Measurements from ENCODE around the gene AGBL4. TPM values are rescaled to one million over a fixed set of nuclear protein-coding genes. Genes with fewer than 3 reads are reported as not detected.

AGBL4 gene
- polyA plus RNA-seq, 1 donor (not counting 4 experiments of a cell fraction or from before 2014, with no cell fraction given): not detected

GRCh38 chr1:48692235-48692634 is 1331.5 kb downstream of the AGBL4 start:
- Histone ChIP-seq H4K20me1 (ENCODE audit: control insufficient read depth, extremely low read depth, insufficient read depth, low read length) (no peaks in the 10 kb centered on the region), H3K79me2 (ENCODE audit: control insufficient read depth, insufficient read depth, low read length) (no peaks in the 10 kb centered on the region), H3K9me3 (ENCODE audit: control insufficient read depth, low read depth, low read length) (no peaks in the 10 kb centered on the region), H3K27ac (ENCODE audit: control insufficient read depth, insufficient read depth, low read length) (no peak overlapping the region), H3K9me1 (ENCODE audit: control insufficient read depth, extremely low read depth, insufficient read depth, low read length) (no peaks in the 10 kb centered on the region), H3K36me3 (ENCODE audit: control insufficient read depth in 2 of 2, extremely low read depth in 1 of 2, insufficient read depth in 2 of 2, low read length in 2 of 2) (no peaks in the 10 kb centered on the region), H3K4me2 (ENCODE audit: control insufficient read depth, extremely low read depth, insufficient read depth, low read depth, low read length) (no peak overlapping the region), H3K9ac (ENCODE audit: control insufficient read depth, extremely low read depth, insufficient read depth, low read length) (no peak overlapping the region), H3K4me3 (ENCODE audit: control insufficient read depth in 2 of 3, extremely low read depth in 1 of 3, insufficient read depth in 2 of 3, low read depth in 1 of 3, low read length in 3 of 3) (no peak overlapping the region), H2AFZ (ENCODE audit: control insufficient read depth, low read length) (no peak overlapping the region), H3K27me3 (ENCODE audit: control insufficient read depth, extremely low read depth, insufficient read depth, low read length) (no peaks in the 10 kb centered on the region), H3K4me1 (ENCODE audit: control insufficient read depth, extremely low read depth, insufficient read depth, low read length) (peaks cover 21% of the 10 kb centered on the region)
- DNase-seq (ENCODE audit: low read depth, low spot score) (no peak), FAIRE-seq (no peak)
- TF ChIP-seq CTCF (optimal IDR thresholded peaks at IDR 0.05 in 1 of 3, IDR thresholded peaks at IDR 0.05 in 1 of 3, conservative IDR thresholded peaks at IDR 0.05 in 1 of 3; ENCODE audit: extremely low read depth in 1 of 3, insufficient read depth in 2 of 3, low read length in 3 of 3) (no peak), EZH2 (IDR thresholded peaks at IDR 0.05; ENCODE audit: low read length) (no peak)
- dilution Hi-C loops (cut with MboI; ENCODE audit: extremely low pct_ligation_motif_present, low sequenced_read_pairs): no loop called here

GRCh38 chr1:48691429-48692001 is 1332.2 kb downstream of the AGBL4 start:
- TF ChIP-seq CTCF (optimal IDR thresholded peaks at IDR 0.05 in 1 of 3, IDR thresholded peaks at IDR 0.05 in 1 of 3, conservative IDR thresholded peaks at IDR 0.05 in 1 of 3; ENCODE audit: extremely low read depth in 1 of 3, insufficient read depth in 2 of 3, low read length in 3 of 3) (no peak), EZH2 (IDR thresholded peaks at IDR 0.05; ENCODE audit: low read length) (no peak)
- dilution Hi-C loops (cut with MboI; ENCODE audit: extremely low pct_ligation_motif_present, low sequenced_read_pairs): no loop called here

More at GRCh38 chr1:48691429-48692001, 1332.2 kb downstream of the AGBL4 start:
- Histone ChIP-seq H3K9ac (ENCODE audit: control insufficient read depth, extremely low read depth, insufficient read depth, low read length) (no peak overlapping the region), H3K4me3 (ENCODE audit: control insufficient read depth in 2 of 3, extremely low read depth in 1 of 3, insufficient read depth in 2 of 3, low read depth in 1 of 3, low read length in 3 of 3) (no peak overlapping the region), H3K27me3 (ENCODE audit: control insufficient read depth, extremely low read depth, insufficient read depth, low read length) (no peaks in the 10 kb centered on the region), H3K79me2 (ENCODE audit: control insufficient read depth, insufficient read depth, low read length) (no peaks in the 10 kb centered on the region), H3K9me1 (ENCODE audit: control insufficient read depth, extremely low read depth, insufficient read depth, low read length) (no peaks in the 10 kb centered on the region), H3K4me1 (ENCODE audit: control insufficient read depth, extremely low read depth, insufficient read depth, low read length) (peaks cover 21% of the 10 kb centered on the region), H2AFZ (ENCODE audit: control insufficient read depth, low read length) (no peak overlapping the region), H4K20me1 (ENCODE audit: control insufficient read depth, extremely low read depth, insufficient read depth, low read length) (no peaks in the 10 kb centered on the region), H3K9me3 (ENCODE audit: control insufficient read depth, low read depth, low read length) (no peaks in the 10 kb centered on the region), H3K27ac (ENCODE audit: control insufficient read depth, insufficient read depth, low read length) (no peak overlapping the region), H3K4me2 (ENCODE audit: control insufficient read depth, extremely low read depth, insufficient read depth, low read depth, low read length) (no peak overlapping the region), H3K36me3 (ENCODE audit: control insufficient read depth in 2 of 2, extremely low read depth in 1 of 2, insufficient read depth in 2 of 2, low read length in 2 of 2) (no peaks in the 10 kb centered on the region)
- no peak for DNase-seq (ENCODE audit: low read depth, low spot score)
- FAIRE-seq: no peak

Measured in keratinocyte (primary cell).